HG03460 (cell line): ENCODE results near the gene GAS6.

Source experiments
- ATAC-seq: cut with Tn5 transposase; IDR thresholded peaks from one replicate; pipeline ENCODE4 v1.9.1; 2021; ENCODE audit not compliant: unreplicated experiment

The GAS6 gene

DNA sequence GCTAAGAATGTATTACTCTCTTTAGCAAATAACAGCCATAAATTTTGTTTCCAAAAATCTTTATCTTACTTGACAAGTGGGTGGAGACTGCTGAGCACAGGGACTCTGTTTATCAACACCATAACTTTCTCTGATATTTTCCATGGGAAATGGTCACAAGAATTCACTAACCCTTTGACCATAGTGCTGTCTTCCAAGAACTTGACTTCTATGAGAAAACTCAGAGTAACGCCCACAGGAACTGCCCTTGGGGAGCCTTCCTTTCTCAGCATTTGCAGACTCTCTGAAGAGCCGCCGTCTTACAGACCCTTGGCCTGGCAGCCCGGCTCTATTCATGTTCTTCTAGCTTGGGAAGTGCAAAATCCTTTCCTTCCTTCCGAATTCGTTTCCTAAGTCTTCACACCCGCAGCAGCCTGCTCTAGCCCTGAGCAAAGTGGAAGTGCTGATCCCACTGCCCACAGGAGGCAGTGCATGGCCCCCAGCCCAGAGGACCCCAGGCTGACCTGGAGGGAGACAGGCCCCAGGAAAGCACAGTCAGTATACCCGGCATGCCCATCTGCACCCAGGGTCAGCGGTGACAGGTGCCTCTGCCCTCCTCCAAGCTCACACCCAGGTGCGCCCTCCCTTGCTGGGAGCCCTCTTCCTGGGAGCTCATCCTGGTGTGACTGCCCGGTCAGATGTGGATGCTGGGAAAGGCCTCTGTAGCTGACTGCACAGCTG is 10.2 kb downstream of the GAS6 start:
- ATAC-seq: no peak

DNA sequence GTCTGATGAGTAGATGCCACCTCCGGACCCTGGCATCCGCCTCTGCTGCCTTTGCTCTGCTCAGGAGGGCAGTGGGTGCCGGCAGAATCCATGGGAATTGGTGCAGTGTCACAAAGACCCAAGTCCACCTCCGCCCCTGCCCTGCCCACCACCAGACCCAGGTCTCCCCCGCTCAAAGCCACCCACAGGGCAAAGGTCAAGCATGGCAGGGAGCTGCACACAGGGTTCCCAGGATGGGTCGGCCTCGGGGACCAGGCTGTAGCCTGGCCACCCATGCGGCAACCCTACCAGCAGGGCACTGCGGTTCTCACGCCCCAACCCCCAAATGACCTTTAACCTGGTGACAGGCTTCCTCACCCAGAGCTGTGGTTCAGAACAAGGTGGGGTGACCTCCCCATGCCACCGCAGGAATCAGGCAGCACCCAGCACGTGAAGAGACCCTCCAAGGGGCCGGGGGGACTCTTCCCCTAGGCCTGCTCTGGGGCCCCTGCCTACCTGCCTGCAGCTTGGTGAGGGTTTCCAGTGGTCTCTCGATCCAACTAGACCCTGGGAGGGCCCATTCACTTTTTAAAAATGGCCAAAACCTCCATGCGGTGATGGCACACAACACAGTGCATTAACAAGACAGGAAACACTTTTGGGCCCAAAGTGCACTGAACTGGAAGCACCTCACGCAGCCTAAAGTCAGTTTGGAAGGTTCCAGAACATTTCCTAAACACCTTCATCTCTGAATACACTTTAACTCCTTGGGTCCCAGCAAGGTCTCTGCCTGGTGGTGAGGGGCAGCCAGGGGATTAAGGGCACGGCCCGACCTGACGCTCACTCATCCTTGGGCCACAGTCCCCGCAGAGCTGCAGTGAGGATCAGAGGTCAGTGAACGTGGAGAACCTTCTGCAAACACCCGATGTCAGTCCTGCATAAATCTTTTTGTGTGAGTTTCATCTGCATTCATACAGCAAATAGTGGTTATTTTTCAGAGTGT is 11.0 kb downstream of the GAS6 start:
- no peak for ATAC-seq

DNA sequence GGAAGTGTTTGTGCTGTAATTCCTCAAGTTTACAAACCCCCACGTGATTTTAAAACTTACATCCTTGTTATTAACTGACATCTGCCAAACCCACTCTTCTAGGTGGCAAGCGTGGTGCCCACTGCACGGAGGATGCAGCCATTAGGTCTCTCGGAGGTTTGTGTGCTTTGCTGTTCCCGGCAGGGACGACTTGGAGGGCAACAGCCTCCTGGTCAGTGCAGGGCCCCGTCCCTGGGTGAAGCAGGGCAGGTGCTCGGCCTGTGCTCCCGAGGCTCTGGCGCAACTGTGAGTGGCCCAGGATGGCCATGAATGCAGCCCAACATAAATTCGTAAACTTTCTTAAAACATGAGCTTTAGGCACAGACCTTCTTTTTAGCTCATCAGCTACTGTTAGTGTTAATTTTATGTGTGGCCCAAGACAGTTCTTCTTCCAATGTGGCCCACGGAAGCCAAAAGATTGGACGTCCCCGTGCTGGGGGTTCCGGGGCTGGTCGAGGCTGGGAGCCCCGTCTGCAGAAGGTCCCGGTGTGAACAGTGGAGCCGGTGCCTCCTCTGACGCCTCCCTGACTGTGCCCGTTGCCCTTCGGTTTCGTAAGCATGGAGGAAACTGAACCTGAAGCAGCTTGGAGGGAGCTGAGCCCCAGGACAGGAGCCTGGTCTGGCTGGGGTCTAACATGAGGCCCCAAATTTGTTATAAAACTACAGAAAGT is 11.9 kb downstream of the GAS6 start:
- no peak for ATAC-seq

DNA sequence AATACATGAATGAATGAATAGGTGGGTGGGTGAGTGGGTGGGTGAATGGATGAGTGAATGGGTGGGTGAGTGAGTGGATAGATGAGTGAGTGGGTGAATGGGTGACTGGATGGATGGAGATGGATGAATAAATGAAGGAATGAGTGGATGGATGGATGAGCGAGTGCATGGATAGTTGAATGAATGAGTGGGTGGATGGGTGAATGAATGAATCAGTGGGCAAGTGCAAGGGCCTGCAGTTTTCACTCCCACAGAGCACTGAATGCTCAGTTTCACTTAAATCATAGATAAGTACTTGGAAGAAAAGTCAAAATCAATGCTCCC is 12.4 kb downstream of the GAS6 start:
- ATAC-seq: no peak

DNA sequence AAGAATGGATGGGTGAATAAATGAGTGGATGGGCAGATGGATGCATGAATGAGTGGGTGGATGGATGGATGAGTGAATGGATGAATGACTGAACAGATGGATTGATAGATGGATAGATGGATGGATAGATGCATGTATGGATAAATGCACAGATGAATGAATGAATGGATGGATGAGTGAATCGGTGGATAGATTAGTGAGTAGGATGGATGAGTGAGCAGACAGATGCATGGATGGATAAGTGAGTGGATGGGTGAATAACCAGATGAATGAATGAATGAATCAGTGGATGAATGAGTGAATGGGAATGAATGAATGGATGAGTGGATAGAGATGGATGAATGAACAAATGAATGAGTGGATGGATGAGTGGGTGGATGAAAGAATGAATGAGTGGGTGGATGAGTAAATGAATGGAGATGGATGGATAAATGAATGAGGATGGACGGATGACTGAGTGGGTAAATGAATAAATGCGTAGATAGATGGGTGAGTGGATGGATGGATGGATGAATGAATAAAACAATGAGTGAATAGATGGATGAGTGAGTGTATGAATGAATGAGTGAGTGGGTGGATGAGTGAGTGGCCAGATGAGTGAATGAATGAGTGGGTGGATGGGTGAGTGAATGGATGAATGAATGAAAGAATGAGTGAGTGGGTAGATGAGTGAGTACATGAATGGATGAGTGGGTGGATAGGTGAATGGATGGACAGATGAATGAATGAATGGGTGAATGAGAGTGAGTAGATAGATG is 13.0 kb downstream of the GAS6 start:
- no peak for ATAC-seq

DNA sequence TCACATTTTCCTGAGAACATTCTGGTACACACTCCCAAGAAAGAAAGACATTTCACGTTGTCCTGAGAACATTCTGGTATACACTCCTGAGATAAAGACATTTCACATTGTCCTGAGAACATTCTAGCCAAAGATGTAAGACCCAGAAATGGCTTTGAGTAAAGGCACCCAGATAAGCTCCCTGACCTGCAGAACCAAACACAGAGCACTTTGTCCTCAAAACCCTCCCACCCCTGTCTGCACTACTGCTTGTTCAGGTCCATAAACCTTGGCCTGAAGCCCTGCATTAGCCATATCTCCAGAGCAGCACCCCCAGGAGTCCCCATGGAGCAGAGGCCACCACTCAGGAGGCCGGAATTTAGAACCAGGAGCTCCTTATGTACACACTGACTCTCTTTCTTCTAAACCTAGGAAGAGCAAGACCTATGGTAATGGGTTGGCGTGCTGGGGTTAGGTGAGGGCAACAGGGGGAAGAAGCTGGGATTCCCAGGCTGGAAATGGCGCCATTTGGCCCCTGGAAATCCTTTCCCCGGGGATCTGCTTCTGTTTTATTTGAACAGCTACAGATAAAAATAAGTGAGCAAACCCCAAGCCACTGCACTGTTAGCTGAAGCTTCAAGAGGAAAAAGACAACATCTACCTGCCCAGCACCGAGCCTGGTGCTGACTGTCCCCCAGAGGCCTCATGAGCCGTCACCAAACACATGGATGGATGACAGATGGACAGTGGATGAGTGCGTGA is 13.7 kb downstream of the GAS6 start:
- no peak for ATAC-seq

DNA sequence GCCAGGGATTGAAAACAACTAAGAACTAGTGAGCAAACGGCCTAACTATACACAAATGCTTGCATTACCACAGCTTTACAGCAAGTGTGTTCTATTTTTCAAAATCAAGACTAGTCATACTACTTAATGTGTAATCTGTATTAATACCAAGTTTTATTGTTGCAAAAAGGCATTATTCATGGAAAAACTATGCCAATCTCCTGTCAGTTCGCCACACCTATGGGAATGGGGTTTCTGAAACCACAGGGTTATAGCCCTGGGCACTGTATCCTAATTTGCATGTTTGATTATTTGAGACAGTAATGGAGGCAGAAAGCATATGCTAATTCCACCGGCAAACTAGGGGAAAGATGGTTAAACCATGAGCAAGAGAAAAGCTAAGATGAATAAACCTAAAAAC is 14.3 kb downstream of the GAS6 start:
- ATAC-seq: no peak

DNA sequence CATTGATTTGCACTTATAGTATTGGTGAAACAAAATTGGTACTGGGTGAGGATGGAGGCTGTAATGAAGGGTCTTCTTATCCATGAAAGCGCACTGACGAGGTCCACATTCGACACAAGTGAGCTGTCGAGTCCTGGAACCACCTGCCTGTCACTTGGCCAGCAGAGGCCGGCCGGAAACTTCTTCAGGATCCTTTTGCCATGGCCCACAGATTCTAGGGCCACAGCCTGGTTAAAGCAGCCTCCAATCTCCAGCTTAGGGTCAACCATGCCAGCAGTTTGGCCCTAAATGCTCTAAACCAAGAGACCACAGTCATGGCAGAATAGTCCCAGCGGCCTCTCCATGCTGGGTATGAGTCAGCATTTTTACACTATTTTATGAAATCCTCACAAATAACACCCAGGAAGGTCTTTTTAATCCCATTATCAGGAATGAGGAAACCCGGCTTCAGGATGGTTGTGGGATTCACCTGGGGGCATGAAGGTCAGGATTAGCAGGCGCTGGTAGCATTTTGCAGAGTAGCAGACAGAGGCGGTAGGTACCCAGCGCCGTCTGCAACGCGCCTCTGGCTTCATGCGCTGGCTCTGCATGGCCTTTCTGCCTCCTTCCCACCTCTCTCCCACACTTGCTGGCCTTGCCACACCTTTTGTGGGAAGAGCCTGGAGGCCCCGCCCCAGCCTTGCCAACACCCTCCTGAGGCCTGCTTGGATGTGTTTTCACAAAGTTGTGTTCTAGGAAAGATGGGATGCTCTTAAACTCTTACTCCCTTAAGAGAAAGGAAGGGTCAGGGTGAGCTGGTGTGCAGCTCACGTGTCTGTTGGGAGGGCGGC is 15.2 kb downstream of the GAS6 start:
- ATAC-seq: no peak

DNA sequence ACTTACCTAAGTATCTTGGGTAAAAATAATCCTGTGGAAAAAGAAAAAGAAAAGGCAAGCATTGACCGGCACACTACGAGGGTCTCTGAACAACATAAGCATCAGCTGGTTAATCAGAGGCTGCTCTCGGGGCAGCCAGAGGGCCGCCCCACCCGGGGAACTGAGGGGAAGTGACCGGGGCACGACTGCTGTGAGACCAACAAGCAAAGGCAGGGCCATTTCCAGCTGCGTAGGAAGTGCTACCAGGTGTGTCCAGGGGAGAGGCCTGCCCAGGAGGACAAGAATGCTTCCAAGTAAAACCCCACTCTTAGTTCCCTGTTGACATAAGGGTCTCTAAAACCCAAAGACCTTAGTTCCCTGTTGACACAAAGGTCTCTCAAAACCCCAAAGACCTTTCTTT is 15.9 kb downstream of the GAS6 start:
- ATAC-seq: no peak

DNA sequence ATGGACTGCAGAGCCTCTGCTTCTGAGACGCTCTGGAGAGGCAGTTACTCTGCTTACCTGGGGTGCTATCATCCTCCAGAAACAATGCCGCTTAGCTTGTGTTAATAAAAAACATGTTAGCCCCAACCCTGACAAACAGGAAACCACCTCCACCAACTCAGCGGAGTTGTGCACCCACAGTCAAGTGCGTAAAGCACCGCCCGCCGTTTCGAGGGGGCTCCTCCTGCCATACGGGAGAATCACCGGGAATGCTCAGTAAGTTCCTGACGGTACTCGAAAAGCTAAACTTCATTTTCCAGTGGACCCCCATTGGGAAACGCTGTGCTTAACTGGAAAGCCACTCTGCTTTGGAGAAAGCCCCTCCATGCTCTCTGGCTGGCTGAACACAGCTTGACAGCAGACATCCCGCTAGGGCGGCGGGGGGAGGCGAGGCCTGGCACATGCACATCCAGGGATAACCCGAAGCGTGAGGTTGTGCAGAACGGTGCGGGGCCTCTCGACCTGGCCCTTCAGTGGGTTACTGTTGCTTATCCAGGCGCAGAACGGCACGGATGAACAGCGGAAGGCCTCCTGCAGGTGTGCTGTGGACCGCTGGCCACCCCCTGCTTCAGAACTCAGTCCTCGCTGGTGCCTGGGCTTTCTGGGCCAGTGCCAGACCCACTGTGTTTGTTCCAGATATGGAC is 17.1 kb downstream of the GAS6 start:
- no peak for ATAC-seq

DNA sequence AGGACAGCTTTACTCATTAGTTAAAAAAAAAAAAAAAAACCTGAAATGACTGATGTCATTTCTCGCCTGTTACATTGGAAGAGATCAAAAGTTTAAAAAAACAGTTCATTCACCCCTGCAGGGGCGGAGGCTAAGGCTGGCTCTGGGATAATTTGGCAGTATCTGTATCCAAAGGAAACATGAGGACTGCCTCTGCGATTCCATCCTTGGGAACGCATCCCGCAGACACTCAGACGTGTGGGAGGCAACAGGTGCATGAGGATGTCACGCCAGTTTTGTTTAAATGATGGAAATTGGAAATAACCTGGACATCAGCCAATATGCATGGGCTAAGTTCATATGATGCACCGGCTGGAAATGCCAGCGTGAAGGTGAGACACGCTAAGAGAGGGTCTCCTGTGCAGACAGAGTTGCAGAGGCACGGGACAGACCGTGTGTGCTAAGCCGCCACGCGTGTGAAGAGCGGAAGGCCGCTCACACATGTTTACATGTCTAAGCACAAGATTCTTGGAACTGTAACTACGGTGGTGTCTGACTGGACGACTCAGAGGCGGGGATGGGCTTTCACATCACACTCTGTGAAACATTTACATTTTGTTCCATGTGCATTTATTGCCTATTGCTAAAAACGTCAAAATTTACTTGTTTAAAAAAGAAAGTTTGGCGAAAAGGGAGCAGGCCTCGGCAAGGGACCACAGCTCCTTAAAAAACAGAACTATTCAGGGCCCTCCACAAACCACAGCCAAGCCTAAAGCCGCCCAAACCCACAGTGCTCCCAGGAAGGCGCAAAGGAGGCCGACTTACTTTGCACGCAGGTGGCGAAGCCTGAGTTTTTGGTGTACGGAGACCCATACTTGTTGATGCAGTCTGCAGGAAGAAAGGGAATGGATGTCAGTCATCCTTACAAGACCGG is 17.9 kb downstream of the GAS6 start:
- no peak for ATAC-seq

DNA sequence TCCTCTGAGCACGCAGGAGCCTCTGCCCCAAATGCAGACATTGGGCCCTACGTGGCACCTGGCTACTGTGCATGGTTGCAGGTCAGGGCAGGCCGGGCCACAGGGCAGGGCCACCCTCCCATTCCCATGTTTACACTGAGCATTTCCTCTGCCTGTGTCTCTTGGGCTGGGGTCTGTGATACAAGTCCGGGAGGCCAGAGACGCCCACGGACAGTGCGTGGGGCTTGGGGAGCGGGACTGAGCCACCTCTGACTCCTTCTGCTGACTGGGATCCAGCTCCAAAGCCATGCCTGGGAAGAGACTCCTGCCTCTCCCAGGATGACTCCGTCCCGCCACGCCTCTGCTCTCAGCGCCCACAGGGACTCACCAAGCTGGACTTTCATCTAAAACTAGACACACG is 18.8 kb downstream of the GAS6 start:
- no peak for ATAC-seq

DNA sequence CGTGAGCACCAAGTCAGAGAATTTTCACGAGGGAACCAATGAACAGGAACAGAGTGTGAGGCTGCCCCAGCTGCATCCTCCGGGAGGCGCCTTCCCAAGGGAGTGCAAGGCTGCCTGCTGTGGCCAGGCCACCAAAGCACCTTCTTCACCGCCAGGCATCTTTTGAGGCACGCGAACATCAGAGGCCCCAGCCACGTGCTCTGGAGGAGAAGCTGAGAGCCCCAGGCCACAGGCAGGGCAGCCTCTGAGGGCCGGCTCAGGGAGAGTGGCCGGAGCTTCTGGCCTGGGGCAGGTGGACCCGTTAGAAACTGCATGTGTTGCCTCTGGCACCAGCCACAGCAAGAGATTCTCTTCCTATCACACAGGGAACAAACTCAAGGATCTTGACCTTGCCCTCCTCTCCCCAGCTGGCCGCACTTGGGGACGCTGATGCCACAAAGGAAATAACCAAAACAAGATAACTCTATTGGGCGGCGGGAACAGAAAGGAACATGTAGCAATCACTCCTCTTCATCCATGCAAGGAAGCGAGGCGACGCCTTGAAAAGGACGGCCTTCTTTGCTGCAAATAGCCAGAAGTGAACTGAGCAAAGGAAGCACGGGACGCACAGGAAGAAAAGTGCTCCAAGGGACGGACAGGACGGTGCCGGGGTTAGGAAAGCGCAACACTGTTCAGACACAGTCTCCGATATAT is 19.9 kb downstream of the GAS6 start:
- ATAC-seq: no peak

DNA sequence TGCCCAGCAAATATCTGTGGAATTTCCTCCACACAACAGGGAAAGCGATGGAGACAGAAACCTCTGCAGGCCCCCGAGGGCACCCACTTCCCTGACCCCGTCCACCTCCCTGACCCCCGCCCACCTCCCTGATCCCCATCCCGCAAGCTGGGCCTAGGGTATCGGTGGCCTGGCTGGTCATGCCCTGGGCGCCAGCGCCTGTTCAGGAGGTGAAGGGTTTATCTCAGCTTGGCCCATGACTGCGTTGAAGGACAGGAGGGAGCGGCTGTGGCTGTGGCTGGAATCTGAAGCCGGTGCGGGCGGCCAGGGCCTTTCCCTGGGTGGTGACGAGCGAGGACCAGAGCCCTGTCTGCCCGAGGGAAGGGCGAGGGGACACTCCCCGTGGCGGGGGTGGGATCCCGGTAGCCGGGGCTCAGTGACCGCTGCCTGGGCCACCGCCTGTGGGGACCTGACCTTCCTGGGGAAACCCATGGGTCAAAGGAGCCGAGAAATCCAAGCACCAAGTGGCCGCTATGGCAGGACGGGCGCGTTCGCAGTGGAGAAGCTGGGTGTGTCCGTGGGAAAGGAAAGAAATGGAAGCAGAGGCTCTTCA is 20.7 kb downstream of the GAS6 start:
- ATAC-seq: no peak

DNA sequence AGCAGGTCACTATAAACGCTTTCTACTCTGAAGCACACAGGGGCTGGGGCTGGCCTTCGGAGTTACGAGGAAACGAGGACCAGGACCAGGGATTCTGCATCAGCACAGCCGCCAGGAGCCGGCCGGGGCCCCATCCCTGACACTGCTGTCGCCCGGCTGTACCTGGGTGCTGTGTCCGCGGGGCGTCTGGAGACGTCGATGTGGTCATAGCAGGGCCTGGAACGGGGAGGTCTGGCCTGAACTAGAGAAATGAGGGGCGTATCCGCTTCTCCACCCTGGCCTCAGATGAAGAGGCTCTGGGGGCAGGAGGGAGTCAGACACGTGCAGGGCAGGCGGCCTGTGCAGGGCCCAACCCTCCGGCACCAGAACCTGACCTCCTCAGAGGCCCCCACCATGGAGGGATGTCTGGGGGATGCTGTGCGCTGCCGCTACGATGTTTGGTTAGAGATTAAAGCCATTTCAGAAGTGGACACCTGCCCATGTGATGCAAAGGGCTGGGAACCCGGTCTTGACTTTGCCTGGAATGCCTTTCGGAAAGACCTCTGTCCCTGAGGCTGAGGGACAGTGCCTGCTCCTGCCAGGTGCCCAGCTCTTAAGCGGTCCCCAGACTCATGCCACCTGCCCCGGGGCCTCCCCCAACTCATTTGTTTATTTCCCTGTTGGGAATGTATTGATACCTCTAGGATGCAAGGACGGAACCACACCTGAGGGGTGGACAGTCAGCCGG is 21.4 kb downstream of the GAS6 start:
- no peak for ATAC-seq

DNA sequence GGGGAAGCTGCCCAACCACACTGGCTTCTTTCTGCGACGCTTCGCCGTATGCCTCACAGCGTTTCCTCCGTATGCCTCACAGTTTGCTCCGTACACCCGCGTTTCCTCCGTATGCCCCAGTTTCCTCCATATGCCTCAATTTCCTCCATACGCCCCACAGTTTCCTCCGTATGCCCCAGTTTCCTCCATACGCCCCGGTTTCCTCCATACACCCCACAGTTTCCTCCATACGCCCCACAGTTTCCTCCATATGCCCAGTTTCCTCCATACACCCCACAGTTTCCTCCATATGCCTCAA is 22.6 kb downstream of the GAS6 start:
- ATAC-seq: no peak
